GM21423 (cell line): Measurements from ENCODE around the gene SEC61B.
"Not testable (repeated sequence)": the region's sequence is repeated elsewhere in the genome, so short reads cannot be mapped to it uniquely, and the experiment has no call there.

ENCODE experiments used
- ATAC-seq: cut with Tn5 transposase; IDR thresholded peaks from one replicate; pipeline ENCODE4 v1.9.1; 2021; ENCODE audit warnings: mild to moderate bottlenecking, moderate library complexity; ENCODE audit not compliant: unreplicated experiment

SEC61B gene

GRCh38 chr9:99235926-99236634, 14.0 kb downstream of the SEC61B start:
- ATAC-seq: peak; percentile 93

GRCh38 chr9:99237356-99237755, 15.3 kb downstream of the SEC61B start:
- no peak for ATAC-seq

GRCh38 chr9:99237849-99238248, 15.8 kb downstream of the SEC61B start:
- not testable (repeated sequence) for ATAC-seq

- no peak for ATAC-seq
These were observed 16.2 kb downstream of the SEC61B start for GRCh38 chr9:99238331-99238730.

GRCh38 chr9:99239341-99240060, 17.4 kb downstream of the SEC61B start:
- ATAC-seq: no peak

GRCh38 chr9:99241106-99241505, 19.0 kb downstream of the SEC61B start:
- no peak for ATAC-seq

- peak; percentile 92 for ATAC-seq
These were observed 22.5 kb downstream of the SEC61B start for GRCh38 chr9:99244344-99245260.

GRCh38 chr9:99249619-99250018, 27.5 kb downstream of the SEC61B start:
- peak; percentile 26 for ATAC-seq

- ATAC-seq: no peak
These were observed 29.1 kb downstream of the SEC61B start for GRCh38 chr9:99251157-99251556.

- ATAC-seq: peak; percentile 25
These were observed 31.1 kb downstream of the SEC61B start for GRCh38 chr9:99253134-99253533.

- ATAC-seq: peak; percentile 81
These were observed 31.8 kb downstream of the SEC61B start for GRCh38 chr9:99253772-99254431.

GRCh38 chr9:99255651-99256050, 33.6 kb downstream of the SEC61B start:
- no peak for ATAC-seq

- ATAC-seq: no peak
These were observed 35.8 kb downstream of the SEC61B start for GRCh38 chr9:99257723-99258389.

GRCh38 chr9:99259231-99259918, 37.3 kb downstream of the SEC61B start:
- ATAC-seq: peak; percentile 55

GRCh38 chr9:99261923-99262322, 39.8 kb downstream of the SEC61B start:
- ATAC-seq: no peak

GRCh38 chr9:99262949-99263418, 40.9 kb downstream of the SEC61B start:
- no peak for ATAC-seq

GRCh38 chr9:99264070-99264680, 42.1 kb downstream of the SEC61B start:
- no peak for ATAC-seq

GRCh38 chr9:99265691-99266090, 43.6 kb downstream of the SEC61B start:
- ATAC-seq: no peak
